Stimulated activated CD8-positive, alpha-beta memory T cell treated with anti-CD3 and anti-CD28 coated beads, Interleukin-15, amount 100 ng/mL, for 1 hour (primary cell): ENCODE results near the gene AHI1.

Source experiments
- DNase-seq: peaks from one replicate; pipeline ENCODE4 v3.0.0-alpha.2; 2020; ENCODE audit warnings: low read depth

Gene AHI1

DNA sequence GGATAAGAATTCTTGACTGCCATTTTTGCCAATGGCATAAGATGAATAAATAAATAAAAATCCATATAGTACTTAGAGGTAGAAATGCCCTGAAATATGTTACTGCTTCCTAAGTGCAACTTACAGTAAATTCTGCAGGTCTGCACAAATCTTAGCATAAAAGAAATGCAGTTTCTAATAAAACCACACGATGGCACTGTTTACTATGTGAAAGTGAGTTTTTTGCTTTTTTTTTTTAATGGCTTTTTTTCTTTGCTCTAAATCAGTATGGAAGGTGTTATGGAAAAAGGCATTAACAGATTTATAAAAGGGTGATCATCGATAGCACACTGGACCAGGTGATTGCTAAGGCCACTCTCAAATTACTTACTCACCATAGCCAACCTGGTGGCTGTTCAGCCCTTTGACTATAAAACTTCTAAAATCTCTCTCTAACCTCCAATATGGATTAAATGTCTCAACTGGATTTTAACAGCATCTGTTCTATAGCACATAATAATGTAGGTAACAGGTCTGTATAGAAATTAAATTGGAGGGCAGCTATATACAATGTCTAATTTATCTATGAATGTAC is 45.8 kb downstream of the AHI1 start:
- no peak for DNase-seq

DNA sequence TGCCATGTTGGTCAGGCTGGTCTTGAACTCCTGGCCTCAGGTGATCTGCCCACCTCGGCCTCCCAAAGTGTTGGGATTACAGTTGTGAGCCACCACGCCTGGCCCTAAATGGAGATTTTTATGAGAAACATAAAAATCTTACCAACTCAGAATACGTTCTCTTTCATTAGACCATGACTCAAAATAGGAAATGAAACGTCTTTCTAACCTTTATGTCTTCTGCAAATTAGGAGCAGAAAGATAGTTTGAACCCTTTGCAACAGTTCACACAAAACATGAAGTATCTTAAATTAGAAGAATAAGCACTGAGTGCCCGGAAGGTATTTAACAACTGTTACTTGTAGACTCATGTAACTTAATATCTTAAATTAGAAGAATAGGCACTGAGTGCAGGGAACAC is 48.3 kb downstream of the AHI1 start:
- no peak for DNase-seq

DNA sequence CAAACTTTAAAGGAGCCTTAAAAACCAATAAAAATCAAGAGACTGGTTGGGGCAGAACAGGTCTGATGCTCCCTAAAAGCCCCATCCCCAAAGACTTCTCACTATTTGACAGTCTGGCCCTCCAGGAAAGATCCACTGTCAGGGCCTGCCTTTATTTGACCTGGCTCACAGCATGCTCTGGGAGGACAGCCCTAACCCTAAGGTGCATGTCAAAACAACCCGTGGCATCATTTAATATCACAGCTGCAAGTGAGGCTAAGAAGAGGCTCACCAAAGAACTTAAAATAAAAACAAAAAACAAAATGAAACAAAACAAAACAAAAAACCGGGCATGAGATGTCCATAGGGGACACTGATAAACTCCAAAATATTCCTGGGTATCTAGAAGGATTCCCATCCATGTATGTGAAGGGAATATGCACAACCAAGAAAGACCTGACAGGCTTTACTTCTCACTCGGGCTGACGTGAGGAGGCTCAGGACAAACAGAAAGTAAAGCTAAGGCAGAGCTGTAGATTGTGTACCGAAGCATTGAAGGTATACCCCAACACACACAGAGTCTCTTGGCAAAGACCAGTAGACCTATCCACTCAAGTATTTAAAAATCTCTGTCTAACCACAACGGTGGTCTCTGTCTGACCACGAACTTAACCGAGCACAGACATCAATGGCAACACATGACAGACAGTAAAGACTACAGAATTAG is 57.3 kb downstream of the AHI1 start:
- no peak for DNase-seq

DNA sequence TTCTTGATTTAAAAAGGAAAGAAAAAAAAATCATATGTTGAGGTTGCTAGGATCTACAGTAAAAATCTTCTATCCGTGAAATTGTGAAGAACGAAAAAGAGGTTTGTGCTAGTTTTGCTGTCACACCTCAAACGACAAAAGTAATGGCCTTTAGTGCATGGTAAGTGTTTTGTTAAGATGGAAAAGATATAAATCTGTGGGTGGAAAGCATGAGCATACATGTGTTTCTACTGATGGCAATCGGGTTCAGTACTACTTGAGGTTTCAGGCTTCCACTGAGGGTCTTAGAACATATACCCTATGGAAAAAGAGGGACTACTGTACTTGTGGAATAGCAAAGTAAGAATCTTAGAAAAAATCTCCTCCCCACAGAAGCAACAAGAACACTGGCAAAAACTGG is 58.0 kb downstream of the AHI1 start:
- no peak for DNase-seq

DNA sequence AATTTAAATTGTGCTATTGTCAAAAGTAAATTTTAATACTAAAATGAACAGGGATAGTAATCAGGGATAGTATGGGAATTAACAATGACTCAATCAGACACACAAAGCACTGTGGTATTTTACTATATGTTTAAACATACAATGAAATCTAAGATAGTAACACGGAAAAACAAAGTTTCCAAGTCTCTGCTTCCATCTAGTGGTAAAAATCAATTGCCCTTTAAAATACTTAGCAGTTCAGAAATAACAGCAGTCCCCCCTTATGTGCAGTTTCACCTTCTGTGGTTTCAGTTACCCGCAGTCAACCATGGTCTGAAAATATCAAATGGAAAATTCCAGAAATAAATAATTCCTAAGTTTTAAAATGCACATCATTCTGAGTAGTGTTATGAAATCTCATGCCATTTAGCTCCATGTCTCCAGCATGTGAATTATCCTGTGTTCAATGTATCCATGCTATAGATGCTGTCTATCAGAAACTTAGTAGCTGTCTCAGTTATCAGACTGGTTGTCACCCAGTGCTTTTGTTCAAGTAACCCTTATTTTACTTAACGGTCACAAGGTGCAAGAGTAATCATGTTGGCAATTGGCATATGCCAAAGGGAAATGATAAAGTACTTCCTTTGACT is 58.5 kb downstream of the AHI1 start:
- no peak for DNase-seq

DNA sequence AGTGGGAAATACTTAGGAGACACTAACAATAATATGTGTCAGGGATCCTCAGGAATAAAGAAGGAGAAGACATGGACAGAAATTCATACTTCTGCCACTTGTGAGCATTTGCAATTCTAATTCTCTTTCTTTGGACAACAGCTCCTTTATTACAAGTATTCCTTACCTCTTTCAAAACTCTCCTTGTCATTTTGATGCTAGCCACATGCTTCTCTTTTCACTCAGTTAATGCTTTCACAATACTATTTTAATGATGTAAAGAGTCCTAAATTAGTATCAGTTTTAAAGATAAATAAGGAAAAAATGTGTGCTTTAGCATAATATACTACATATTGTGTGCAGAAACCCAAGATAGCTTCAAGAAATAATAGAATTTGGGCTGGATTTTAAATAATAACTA is 62.5 kb downstream of the AHI1 start:
- DNase-seq = no peak

DNA sequence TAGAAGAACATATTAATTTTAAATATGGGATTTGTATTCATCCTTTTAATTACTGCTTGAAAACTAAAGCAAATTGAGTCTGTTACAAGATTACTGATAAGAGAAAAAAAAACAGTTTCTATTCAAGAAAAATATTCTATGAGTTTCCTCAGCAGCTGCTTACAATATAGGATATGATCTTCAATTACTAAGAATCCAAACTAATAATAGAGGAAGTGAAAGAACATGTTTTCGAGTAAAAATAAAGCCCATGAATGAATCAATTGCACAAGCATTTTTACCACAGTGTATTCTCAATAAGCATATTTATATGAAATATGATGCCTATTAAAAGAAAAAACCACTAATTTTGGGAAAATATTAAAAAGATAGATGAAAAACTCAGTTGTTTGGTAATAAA is 63.4 kb downstream of the AHI1 start:
- no peak for DNase-seq

DNA sequence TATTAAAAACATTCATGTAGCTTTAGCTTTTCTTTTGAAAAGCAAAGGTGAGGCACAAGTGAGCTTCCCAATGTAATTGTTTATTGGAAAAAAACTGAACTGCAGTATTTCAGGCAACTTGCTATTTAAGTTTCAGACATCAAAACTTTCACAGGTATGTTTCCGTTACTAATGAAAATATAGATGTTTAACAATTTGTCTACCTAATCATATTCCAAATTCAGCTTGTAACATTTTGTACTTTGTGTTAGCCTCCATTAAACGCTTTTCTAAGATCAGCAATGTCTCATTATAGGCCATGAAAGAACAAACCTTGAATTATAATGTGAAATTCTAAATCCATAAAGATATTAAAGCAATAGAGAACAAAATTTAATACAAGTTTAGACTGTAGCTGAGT is 69.5 kb downstream of the AHI1 start:
- no peak for DNase-seq

DNA sequence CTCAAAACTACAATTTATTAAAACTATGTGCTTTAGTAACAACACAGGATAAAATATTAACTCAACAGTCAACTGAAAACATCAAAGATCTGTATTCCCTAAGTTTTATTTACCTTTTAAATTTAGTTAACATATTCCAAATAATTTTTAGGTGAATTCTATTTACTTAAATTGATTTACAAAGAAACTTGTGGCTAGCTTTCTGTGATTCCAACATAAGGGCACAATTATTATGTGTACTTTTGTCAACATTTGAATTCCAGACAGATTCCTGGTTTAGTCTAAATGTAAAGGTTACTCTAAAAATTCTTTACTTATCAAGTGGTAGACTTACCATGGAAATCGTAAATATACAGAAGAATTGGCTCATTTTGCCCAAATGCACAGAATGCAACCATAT is 70.7 kb downstream of the AHI1 start:
- DNase-seq = no peak

DNA sequence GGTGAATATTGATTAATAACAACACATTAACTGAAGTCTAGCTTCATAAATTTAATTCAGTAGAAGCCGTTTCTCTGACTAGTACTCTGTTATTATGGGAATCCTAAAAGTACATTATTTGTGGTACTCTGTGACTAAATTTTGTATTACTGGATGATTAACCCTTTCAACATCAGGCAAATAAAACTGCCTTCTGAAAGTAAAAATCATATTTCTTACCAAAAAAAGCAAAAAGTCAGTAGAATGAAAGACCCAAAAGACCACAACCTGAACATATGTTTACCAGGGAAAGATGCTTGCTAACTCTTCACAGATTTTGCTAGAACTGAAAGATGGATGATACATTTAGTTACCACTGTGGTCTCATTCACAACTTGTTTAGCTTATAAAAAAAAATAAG is 73.2 kb downstream of the AHI1 start:
- no peak for DNase-seq

DNA sequence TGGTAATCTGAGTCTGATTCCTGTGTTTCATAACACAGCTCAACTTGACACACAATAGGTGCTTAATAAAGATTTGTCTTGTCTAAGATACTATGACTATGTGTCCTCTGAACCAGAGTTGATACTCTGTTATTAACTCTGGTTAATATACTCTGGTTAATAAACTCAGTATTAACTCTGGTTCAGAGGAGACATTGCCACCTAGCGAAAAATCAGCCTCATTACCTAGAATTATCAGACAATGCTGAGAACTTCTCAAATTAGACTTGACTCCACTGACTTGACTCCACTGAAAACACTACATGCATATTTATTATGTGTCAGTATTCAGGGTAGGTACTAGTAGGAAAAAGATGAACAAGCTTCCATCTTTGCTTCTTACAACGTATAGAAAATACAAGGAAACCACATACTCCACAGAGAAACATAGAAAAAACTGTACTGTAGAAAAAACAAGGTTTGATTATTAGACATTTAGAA is 73.9 kb downstream of the AHI1 start:
- DNase-seq = no peak

DNA sequence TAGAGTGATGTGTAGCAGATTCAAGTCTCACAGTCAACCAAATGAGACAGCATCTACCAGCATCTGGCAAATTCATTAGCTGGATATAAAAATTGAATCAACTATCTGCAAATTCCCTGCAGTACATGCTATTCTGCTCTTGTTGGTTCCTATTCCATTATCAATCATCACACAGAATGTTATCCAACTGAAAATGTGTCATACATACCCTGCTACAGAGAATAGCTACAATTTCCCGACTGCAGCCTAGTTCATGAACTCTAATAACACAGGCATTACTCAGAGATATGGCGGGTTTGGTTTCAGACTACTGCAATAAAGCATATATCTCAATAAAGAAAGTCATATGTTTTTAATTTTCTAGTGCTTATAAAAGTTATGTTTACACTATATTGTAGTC is 78.4 kb downstream of the AHI1 start:
- DNase-seq = no peak

DNA sequence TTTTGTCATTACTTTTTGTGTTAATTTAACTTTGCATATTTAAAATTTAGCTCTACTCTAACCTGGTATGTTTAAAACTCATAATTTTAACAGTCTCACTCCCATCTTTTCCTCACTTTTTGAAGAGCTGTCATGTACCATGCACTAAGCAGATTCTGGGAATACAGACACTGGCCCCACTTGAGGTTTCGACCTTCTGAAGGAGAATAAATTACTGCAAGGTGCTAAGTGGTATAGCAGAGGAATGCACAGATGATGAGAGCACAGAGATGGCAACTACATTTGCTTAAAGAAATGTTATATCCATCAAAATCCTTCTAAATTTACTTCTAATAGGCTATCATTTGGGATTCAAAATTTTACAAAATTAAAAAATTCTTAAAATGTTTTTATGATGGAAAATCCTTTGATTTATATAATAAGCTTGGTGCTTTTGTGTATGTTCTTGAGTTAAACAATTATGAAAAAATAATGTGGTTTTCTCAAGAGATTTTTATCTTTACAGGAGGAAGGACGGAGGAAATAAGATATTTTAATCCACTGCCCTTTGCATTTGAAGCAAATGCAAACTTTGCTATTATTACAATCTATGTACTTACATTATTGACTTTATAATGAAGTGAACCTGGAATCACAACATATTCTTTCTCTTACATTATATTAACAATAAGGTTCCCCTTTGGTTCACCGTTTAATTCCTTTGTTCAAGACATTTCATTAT is 79.3 kb downstream of the AHI1 start:
- no peak for DNase-seq

DNA sequence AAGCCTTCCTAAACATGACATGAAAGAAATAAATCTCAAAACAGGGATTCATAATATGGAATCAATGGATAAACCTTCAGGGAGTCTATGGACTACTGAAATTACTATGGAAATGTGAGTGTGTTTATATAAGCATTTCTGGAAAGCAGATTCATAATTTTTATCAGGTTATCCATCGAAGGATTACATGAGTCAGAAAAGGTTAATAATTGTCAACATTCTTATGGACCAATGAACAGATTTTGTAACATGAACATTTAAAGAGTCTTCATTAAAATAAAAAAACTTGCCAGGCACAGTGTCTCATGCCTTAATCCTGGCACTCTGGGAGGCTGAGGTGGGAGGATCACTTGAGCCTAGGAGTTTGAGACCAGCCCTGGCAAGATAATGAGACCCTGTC is 84.8 kb downstream of the AHI1 start:
- DNase-seq = no peak

DNA sequence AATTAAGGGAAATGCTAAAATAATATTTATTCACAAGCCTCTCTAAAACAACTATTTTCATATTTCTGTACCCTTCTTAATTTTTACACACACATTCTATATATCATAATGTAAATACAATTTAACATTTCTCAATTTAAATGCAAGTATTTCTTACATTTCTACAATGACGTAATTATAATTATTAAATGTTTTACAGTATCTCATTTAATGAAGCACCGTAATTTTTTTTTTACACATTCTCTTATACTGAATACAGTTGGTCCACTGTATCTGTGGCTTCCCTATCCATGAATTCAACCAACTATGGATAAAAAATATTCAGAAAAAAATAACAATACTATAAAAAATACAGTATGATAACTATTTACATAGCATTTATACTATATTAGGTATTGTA is 85.7 kb downstream of the AHI1 start:
- DNase-seq = no peak

DNA sequence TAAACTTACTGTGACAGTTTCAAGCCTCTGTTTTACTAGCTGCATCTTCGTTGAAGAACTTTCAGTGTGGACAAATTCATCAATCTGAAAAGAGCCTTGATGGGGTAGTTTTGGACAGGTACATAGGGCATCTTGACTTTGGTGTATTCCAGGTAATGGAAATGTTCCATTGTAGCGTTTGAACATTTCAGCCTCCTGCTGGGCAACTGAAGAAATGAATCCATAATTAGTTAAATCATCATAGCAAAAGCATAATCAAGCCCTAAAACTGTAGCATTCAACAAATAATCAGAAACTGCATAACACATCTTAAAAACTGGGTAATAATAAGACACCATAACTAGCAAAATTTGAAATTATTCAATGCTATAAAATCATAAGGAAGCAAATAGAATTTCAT is 86.2 kb downstream of the AHI1 start:
- no peak for DNase-seq

DNA sequence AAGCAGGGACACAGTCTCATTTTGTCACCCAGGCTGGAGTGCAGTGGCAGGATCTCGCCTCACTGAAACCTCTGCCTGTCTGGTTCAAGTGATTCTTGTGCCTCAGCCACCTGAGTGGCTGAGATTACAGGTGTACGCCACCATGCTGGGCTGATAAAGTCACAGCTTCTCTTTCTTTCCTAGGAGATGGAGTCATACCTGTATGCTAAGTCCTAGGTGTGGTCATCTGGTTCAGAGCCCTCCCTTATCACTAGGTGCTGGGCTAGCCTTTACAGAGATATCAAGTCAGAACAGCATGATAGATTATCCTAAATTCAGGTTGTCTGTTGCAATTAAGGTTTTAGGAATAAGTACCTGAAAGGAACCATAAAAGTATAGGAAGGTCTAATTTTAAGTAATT is 86.7 kb downstream of the AHI1 start:
- DNase-seq = no peak

DNA sequence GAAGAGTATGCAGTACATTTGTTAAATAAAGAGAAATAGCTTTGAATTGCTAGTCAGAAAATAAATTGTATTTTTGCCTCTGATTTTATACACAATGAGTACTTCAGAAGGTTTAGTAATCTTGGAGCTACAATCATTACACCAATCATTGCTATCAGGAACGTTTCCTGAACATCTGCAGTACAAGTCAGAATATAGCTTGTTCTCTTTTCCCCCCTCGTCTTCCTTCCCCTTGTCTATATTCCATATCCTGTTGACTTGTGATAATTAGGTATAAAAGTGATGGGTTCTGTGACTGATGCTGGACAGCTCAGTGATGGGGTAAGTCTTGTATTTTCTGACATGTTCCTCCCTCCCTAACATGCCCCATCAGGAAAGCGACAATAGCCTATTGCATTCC is 94.0 kb downstream of the AHI1 start:
- DNase-seq = no peak

DNA sequence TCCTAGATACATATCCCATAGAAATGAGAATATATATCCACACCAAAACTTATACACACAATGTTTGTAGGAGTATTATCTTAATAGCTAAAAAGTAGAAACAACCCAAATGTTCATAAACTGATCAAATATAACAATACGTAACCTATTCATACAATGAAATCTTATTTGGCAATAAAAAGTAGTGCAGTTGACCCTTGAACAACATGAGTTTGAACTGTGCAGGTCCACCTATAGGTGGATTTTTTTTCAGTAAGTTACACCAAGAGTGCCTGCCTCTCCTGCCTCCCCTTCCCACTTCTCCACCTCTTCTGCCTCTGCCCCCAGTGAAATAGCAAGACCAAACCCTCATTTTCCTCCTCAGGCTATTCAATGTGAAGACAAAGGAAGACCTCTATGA is 95.2 kb downstream of the AHI1 start:
- no peak for DNase-seq

DNA sequence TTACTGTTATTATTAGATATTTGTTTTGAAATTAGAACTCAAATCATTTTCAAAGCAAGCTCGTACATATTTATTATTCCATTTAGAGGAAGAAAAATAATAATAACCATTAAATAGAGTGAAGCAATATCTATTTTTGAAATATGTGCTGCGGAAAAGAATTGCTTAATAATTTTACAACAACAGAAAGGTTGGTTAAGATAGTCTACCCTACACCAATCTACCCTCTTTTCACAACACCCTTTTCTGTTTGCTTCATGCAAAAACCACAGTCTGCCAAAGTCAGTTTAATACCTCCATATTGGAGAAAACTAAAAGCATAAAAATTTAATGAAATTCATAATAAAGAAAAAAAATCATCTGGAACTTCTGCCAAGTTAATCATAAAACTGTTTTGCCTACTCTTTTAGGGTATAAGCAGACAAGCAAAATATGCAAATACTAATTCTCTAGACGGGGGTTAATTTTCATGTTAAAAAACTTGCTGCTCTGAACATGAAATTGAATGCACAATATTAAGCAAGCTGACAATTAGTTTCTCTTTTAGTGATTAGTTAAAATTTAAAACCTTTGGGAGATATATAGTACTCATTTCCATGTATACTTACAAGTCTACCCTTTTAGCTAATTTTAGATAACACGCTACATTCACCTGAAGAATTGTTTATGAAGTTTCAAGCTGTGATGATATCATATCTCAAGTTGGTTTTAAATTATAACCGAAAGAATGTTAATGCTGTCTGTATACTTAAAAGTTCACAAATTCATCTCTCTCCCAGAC is 100.2 kb downstream of the AHI1 start:
- DNase-seq = no peak

DNA sequence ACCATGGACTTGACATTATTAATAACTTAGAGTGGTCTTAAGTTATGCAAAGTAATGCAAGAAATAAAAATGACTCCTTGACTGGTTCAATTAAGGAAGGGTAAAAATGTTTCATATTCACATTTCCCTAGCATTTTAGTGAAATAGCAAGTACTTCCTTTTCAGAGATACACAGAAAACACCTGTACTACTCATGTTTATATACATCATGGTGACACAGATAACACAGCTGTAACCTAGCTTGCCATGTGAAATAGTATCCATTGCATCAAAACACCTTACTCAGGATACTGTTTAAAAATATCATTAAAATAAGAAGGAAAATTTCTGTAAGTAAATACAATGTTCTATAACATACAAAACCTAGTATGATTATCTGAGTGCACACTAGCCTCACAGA is 102.4 kb downstream of the AHI1 start:
- no peak for DNase-seq

DNA sequence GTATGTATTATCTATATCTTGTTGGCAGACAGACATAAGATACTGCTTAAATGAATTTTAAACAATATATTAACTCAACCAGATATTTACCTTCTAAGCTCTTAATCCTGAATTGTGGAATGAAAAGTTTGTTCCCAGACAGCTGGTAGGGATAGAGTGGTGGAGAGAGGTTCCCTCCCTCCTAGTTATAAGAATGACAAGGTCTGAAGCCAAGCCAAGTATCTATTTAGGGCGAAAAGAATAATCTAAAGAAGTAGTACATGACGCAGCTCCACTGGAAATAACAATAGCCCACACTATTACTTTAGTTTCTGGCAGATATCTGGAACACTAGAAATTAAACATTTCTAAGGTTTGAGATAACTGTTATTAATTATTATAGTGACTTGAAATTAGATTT is 104.3 kb downstream of the AHI1 start:
- no peak for DNase-seq
